SIG-M5 treated with dmso at 0.1 percent for 504 hours (cell line): Measurements from ENCODE around the gene KCNMB1.

ENCODE experiments used
- DNase-seq: peaks from one replicate; lab custom pipeline; 2025; ENCODE audit not compliant: unreplicated experiment; lab: John Stamatoyannopoulos, UW

Gene KCNMB1

GRCh38 chr5:170416526-170416925 is 27.4 kb upstream of the KCNMB1 start:
- DNase-seq, result no peak

DNA sequence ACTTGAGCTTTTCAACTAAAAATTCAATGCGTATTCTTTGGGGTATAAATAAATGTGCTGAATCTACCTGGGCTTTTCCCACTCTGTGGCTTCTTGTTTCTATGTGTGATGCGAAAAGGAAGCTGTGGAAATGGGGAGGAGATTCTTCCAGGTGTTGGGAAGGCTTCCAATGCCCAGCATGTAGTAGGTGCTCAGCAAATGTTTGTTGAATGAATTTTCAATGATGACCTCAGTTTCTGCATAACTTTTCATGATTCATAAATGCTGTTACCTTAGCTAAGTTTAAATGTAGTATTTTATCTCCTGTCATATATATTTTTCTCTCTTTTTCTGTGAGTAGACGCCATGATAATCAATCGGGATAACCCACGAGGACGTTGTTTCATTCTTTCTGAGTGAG is 25.6 kb upstream of the KCNMB1 start:
- DNase-seq, result no peak

DNA sequence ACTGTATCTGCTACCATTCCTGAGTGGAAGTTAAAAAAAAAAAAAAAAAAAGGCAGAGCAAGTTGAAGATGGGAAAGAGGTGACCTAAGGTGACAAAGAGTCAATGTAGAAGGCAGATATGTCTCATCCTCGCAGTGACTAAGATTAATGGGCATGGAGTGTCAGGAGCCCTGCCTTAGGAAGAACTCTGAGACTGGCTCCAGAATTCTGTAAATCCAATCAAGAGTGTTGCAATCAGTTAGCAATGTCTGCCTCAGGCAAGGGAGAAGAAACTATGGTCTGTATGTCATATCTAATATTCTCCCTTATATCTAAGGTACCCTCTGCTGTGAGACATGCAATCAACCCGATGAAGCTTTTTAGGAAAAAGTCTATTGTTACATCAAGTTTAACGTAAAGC is 24.7 kb upstream of the KCNMB1 start:
- no peak for DNase-seq

DNA sequence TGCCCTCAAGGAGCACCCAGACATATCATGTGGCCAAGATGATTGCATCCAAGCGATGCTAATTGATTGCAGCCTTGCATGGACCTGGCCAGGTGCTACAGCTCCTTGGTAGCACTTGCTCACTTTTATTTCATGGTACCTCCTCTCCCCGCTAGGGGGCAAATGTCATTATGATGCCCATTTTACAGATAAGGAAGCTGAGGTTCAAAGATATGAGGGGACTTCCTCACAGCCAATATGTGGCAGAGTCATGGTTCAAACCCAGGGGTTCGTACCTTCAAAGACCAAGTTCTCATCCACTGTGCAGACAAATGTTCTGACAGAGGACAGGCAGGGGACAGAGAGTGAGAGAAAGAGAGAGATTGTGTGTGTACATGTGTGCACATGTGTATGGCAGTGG is 21.9 kb upstream of the KCNMB1 start:
- no peak for DNase-seq

GRCh38 chr5:170410401-170410800 is 21.2 kb upstream of the KCNMB1 start:
- no peak for DNase-seq

DNA sequence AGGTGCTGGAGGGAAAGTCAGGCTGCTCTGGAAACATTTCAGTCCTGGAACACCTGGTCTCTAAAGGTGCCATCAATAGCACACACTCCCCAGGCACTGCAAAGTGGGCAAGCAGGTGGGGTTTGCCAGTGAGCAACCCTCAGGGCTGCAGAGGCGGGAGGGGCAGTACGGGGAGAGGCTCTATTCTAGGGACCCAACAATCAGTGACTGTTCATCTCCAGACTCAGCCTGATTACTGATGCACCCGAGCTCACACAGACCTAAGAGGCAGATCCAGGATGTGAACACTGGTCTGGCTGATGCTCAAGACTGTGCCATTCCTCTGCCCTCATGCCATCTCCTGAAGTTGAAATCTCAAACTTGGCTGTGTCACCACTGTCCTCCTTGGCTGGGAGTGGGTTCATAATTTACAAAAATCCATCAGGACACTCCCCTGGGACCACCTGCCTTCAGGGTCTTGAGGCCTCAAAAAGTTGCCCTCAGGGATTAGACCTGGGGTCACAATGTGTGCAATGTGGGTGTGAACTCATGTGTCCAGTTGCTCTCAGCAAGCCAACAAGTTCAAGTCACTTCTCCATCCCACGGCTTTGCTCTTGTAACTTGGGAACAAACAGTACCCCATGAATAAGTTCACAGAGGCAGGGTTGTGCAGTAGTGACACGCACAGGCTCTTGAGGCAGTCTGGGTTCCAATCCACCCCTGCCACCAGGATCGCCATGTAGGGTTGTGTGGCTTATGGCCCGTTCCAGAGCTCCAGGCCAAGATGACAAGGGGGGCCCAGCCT is 19.9 kb upstream of the KCNMB1 start:
- DNase-seq, result no peak

DNA sequence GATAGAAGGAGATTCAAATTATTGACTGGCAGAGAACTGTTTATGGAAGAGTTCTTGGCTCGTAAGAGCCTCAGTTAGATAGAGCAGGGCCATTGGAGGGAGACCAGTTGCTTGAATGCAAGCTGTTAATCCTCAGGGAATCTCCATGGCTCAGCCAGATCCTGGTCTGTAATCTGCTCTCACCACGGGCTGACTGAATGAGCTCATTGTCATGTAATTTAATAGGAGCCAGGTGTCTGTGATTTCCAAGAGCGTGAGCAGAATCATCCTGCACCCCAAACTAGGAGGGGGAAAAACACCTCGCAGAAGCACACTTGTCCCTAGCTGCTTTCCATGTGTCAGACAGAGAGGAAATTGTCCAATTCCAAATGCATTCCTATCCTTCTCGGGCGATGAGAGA is 19.1 kb upstream of the KCNMB1 start:
- no peak for DNase-seq

DNA sequence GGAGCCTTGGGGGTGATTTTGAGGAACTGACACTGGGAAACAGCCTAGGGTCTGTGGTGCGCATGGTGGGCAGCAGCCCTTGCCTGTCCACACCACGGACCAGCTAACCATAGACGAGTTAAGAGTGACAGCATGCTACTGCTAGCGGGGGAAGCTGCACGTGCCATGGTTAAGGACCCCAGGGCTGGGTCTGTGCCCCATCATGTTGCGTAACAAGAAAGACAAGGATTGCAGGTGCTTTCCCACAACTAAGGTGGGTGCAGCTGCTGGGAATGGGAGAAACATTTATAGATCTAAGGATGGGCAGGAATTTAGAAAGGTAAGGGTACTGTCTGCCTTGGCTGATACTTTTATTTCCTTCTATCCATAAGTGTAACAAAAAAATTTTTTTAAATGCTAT is 17.9 kb upstream of the KCNMB1 start:
- no peak for DNase-seq

DNA sequence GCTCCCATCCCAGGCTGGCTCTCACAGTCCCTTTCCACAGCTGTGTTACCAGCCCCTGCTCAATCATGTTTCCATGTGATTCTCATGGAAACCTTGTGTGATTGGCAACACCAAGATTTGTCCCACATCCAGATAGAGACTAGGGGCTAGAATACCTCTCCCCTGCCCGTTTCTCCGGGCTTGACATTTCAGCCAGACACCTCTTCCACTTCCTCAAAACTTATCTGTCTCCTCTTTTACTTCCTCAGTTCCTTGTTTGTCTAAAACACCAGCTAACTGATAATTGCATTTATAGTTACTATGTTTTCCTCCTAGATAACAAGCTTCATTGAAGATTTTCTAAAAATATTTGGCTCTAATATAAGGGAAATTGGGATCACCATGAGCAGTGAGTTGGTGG is 16.6 kb upstream of the KCNMB1 start:
- peak; percentile 78 for DNase-seq

DNA sequence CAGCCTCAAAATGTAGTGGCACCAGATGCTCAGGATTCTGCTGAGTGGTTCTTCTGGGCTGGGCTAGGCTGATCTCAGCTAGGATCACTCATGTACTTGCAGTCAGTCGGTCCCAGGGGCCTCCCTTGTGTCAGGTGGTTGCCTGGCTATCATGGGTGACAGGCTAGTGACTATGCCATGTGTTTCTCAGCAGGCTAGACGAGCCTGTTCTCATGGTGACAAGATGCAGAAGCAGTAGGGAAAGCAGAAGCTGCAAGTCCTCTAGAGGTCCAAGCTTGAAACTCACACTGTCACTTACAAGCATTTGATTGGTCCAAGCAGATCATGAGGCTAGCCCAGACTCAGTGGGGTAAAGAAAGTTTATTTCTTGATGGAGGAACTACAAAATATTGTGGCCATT is 15.2 kb upstream of the KCNMB1 start:
- peak; percentile 87 for DNase-seq

- no peak for DNase-seq
Observed at GRCh38 chr5:170403675-170404074, 14.5 kb upstream of the KCNMB1 start.

- DNase-seq, result no peak
Observed at GRCh38 chr5:170402508-170402907, 13.3 kb upstream of the KCNMB1 start.

GRCh38 chr5:170397059-170397458 is 7.9 kb upstream of the KCNMB1 start:
- no peak for DNase-seq

GRCh38 chr5:170393958-170394357 is 4.8 kb upstream of the KCNMB1 start:
- DNase-seq, result no peak

- DNase-seq, result peak; percentile 74
Observed at GRCh38 chr5:170393235-170393634, 4.1 kb upstream of the KCNMB1 start.

DNA sequence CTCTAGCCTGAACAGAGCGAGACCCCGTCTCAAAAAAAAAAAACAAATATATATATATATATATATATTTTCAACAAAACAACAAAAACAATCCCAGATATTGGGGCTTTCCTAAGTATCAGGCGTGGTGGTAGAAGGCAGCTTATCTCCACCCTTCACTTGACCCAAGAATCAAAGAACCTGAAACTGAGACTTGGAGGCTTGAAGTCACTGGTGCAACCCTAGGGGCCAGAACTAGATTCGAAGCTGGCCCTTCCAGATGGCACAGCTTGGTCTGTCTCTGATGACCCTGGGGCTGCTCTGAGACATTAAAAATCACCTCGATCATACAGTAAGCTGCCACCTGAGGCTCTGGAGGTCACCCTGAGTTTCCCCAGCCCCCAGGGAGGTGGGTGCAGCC is 1.3 kb upstream of the KCNMB1 start:
- no peak for DNase-seq

- no peak for DNase-seq
Observed at GRCh38 chr5:170389550-170389892, 354 bp upstream of the KCNMB1 start.

DNA sequence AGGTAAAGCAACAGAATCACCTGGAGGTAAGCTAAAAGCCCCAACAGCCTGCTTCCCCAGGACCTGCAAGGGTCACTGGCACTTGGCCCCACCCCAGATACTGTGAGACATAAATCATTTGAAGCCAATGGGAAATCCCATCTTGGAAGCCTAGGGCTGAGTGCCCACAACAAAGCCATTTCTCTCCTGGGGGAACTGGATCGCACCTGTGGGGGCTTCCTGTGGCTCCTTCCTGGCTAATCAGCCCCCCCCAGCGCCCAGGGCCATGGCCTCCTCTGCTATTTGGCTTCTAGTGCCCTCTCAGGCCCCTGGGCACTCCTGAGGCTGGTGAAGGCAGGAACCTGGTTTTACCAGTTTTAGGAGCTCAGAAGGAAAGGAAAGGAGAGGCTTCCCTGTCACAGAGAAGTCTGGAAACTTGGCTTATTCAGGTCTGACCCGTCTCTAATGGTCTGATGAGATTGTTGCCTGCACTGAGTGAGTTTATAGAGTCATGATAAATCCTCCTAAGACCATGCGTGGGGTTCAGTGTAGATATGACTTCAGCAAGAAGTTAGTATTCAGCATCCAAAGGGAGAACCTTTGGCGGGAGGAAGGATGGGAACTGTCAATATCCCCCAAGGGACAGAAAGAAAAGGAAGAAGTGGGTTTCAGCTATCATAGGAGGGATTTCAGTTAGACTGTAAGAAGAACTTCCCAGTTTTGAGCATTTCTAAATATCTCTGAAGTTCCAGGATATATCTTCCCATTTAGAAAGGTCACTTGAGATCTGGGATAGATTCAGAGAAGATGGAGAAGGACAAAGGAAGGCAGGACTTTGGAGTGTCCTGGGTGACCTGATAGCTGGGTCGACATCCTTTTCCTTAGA is 1.2 kb downstream of the KCNMB1 start:
- peak; percentile 51 for DNase-seq

GRCh38 chr5:170386743-170387395 is 2.3 kb downstream of the KCNMB1 start:
- no peak for DNase-seq

GRCh38 chr5:170383227-170383626 is 5.9 kb downstream of the KCNMB1 start:
- no peak for DNase-seq

DNA sequence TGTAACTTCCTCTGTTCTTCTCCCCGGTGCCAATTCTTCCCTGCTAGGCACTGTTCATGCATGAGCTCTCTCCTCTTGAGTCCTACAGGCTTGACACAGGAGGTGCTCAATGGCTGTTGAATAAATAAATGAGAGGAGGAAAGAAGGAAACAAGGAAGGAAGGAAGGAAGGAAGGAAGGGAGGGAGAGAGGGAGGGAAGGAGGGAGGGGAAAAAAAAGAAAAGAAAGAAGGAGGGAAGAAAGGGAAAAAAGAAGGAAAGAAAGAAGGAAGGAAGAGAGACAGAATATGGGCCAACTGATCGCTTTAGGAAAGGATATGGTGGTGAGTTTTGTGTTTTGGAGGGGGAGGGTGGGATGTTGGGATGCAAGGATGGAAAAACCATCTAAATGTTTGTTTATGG is 6.4 kb downstream of the KCNMB1 start:
- DNase-seq, result no peak

DNA sequence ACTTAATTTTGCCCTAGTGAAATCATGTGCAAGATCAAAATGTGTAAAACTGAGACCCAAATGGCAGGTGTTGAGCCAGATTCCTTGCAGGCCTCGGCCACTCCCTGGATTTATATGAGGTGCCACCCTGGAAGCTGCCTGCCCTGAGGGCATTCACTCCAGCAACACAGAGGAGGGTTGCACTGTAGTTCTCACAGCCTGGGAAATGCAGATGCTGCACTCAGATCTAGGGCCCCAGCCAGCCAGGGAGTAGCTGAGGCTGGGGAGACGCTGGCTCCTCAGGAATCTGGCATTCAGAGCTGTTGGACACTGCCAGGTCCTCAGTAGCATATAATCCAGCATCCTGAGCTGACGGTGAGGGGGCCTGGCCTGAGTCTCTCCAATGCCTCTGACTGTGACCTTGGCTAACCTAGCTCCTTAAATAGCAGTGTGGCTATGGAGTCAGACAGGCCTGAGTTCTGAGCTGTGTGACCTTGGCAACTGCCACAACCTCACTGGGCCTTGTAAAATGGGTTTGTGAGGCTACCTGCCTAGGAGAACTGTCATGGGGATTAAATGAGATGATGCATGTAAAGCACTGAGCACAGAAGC is 8.7 kb downstream of the KCNMB1 start:
- DNase-seq, result no peak
